Fibroblast of gingiva (primary cell): ENCODE results near the gene NAALADL2.
A peak's percentile ranks its signal among the peaks of the same experiment; 100 is the strongest.
"Not testable (repeated sequence)": the region's sequence is repeated elsewhere in the genome, so short reads cannot be mapped to it uniquely, and the experiment has no call there.

ENCODE experiments used
- DNase-seq: peaks from one replicate; pipeline ENCODE4 v3.0.0-alpha.2; 2011; ENCODE audit warnings: low read depth

NAALADL2 gene

DNA sequence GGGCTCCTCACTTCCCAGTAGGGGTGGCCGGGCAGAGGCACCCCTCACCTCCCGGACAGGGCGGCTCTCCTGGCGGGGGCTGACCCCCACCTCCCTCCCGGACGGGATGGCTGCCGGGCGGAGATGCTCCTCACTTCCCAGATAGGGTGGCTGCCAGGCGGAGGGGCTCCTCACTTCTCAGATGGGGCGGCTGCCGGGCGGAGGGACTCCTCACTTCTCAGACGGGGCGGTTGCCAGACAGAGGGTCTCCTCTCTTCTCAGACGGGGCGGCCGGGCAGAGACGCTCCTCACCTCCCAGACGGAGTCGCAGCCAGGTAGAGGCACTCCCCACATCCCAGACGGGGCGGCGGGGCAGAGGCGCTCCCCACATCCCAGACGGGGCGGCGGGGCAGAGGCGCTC lies 273.6 kb downstream of the NAALADL2 start:
- not testable (repeated sequence) for DNase-seq

DNA sequence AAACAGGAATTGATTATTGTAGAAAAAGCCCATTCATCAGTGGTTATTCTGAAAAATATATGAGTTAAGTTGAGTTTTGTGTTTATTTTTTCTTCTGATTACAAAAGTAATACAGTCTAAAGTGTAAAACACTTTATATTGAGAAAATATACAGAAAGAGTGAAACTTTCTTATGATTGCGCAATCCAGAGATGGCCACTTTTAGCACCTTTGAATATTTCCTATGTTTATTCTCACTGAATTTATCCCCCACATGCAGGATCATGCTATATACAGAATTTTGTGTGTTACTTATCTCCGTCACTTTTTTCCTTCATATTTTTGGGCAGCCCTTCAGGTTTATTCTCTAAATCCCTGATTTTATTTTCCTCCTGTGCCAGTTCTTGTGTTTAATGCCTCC lies 285.2 kb downstream of the NAALADL2 start:
- no peak for DNase-seq

DNA sequence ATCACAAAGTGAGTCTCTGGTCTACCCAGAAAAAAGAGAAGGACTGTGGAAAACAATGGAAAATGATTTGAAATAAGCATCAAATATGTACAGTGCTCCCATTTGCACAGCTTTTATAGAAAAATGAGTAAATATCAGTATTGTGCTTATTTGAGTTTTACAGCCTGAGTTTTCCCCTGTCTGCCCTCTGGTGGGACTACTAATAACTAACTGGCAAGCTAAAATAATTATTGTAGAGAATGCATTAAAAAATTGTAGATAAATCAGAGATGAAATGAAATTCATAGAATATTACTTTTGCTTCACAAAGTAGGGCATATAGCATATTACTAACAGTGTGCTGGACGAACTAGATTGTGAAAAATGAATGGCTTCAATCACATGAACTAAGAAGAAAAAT lies 287.1 kb downstream of the NAALADL2 start:
- DNase-seq: peak; percentile 26

DNA sequence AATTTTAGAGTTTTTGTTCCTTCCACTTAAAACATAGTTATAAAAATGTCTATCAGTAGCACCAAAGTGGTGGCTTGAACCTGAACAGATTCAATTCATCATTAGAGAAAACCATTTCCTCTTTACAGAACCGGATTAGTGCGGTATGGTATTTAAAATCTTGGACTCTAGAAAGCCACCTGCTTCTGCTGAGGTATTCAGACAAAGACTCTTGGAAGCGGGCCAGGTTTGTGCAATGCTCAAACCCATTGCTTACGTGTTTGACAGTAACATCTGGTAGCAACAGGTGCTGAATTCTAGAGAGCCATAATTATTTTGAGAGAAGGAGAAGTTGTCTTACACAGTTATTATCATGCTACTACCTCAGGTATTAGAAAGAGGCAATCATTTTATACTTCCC lies 290.5 kb downstream of the NAALADL2 start:
- no peak for DNase-seq

DNA sequence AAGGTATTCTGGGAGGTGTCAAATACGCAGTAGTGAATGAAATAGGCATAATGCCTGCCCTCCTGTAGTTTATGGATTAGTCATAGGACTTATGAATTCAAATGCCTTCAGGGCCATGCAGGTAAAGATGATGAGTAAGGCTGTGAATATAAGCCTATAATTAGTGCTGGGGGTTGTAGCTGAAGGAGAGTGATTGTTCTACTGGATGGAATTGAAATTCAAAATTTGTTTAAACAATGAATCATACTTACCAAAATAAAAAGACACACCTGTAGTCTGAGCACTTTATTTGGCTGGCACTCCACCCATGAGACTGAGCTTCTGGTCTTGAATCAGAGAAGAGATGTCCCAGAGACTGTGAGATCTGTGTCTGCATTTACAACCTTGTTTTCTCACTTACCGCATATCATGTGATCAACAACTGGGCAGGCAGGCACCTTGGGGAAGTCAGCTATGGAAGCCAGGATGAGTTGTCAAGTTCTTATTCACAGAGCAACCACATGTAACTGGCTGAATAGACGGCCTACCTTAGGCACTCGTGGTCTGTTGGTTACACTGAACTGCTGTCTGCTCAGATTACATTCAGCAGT lies 291.8 kb downstream of the NAALADL2 start:
- no peak for DNase-seq

DNA sequence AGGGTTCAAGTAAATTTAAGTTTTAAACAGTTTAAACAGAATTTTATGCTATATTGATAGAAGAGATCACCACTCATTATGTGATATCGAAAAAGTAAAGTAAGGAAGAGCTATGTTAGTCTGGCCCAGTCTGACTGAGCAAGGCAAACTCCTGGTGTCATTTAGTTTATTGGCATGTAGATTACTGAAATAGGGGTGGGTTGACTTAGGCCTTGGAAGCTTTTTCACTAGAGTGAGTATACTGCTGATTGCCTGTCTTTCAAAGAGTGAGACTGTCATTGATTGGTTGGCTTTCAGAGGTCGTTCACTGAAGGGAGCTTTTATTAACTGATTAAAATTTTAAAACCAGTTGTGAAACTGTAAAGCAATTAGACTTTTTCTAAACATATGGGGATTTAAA lies 294.5 kb downstream of the NAALADL2 start:
- DNase-seq: no peak

DNA sequence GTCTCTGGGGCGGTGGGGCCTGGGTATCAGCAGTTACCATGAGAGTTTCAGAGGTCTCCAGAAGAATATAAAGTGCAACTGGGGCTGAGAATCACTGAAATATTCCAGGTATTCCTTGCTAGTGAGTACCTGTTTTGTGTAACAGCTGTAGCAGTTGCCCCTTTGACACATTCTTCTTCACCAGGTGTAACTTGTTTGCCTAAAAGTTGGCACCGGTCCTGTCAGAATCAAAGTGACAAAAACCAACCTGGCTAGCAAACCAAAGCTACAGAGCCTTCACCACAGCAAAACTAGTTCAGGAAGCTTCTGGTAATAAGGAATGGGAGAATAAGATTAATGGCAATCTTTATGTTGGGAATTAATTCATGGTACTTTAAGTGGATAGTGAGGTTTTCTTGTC lies 296.0 kb downstream of the NAALADL2 start:
- no peak for DNase-seq

DNA sequence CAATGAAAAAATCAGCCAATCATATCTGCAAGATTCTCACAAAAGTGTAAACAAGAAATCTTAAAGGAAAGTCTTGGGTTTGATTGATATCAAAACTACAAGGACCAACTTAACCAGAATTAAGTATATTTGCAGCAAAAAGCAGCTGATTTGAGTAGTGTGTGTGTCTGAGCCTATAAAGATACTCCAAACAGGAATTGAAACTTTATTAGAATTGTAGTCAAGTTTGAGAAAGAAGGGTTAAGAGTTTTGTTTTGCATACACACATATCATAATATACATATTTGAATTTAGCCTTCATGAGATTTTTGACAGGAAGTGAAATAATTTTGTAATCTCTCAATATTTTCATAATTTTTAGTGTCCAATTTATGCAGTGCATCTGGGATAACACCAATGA lies 300.1 kb downstream of the NAALADL2 start:
- DNase-seq: no peak

DNA sequence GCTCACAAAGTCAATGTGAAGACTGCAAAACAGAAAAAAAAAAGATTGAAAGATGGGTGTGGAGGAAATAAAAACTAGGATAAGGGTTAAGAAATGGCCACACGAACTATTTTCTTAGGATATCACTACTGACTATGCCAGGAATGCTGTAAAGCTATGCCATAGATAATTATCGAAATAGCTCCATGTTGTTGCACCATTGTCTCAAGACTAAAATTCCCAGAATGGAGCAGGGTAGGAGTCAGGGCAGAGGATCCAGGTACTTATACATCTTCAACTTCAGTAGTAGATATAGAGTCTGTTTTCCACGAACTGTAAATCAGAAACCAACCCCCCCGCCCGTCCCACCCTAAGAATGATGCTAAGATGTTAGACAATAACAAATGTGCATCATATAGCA lies 302.2 kb downstream of the NAALADL2 start:
- DNase-seq: no peak

DNA sequence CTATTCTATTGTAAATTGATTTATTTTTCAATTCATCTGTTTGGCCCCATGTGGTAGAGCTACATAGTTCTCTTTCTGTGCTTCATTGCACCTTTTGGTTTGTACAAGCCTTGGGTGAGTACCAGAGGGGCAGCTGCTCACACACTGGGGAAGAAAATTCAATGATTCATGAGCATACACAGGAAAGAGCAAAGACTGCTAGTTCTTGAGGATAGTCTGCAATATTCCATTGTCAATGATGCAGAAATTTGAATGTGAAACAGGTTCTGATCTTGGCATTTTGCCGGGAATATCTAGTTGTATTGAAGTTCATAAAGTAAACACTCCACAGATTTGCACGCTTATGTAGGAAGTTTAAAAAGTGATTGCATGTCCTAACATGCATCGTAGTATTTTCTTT lies 304.6 kb downstream of the NAALADL2 start:
- DNase-seq: no peak

DNA sequence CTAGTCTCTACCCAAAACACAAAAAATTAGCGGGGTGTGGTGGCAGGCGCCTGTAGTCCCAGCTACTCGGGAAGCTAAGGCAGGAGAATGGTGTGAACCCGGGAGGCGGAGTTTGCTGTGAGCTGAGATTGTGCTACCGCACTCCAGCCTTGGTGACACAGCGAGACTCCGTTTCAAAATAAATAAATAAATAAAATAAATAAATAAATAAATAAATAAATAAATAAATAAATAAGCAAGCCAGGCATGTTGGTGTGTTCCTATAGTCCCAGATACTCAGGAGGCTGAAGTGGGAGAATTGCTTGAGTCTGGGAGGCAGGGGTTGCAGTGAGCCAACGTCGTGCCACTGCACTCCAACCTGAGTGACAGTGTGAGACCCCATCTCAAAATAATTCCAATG lies 314.0 kb downstream of the NAALADL2 start:
- not testable (repeated sequence) for DNase-seq

DNA sequence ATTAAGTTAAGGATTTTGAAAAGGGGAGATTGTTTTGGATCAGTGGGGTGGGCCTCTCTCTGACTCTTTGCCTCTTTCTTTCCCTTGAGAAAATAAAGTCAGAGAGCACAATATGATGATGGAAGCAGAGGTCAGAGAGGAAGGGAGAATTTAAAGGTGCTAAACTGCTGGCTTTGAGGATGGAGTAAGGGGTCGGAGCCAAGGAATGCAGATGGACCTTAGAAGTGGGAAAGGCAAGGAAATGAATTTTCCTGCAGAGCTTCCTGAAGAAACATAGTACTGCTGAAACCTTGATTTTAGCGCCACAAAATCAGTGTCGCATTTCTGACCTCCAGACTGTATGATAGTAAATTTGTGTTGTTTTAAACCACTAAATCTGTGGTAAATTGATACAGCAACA lies 317.4 kb downstream of the NAALADL2 start:
- DNase-seq: no peak

DNA sequence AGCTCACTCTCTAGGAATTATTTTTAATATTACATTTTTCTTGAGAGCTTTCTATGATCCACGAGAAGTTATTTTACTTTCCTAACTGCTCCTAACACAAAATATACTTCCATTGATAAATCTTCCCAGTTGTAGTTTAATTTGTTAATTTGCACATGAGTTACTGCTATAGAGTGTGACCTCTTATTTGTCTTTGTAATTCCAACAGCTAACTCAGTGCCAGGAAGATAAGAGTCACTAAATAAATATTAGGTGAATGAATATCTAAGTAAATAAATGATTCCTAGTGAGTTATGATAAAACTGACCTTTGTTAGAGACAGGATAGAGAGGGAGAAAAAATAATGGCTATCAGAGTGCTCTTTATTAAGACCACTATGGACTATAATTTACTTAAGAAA lies 319.9 kb downstream of the NAALADL2 start:
- DNase-seq: no peak

DNA sequence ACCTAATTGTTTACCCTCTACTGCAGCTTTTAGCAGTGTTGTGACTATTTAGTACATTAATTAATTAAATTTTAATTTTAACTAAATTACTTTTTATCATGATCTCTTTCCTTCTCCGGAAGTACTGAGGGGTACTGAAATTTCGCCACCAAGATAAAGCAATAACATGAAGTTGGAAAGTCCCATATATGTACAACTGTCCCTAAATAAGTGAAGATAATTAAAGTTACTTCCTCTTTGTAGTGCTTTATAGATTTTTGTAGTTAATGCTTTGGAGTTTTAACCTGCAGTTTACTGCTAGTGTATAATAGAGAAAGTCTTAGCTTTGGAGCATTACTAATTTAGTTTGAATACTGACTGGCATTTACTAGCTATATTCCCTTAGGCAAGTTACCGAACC lies 325.3 kb downstream of the NAALADL2 start:
- DNase-seq: no peak

DNA sequence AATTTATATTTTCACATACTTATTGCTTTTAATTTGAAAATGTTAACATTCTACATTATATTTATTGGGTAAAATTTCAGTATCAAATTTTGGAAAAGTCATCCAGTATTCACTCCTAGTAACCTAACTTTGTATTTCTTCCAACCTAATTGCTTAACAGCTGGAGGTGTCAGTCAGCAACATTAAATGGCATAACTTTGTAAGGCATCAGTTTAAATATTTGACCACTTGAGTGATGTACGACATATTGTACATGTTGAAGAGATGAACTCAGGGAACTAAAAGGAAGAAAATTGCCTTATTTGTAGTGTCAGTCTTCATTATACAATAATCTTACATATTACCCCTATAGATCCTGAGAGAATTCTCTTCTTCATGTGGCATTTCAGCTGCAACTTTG lies 326.8 kb downstream of the NAALADL2 start:
- DNase-seq: no peak

DNA sequence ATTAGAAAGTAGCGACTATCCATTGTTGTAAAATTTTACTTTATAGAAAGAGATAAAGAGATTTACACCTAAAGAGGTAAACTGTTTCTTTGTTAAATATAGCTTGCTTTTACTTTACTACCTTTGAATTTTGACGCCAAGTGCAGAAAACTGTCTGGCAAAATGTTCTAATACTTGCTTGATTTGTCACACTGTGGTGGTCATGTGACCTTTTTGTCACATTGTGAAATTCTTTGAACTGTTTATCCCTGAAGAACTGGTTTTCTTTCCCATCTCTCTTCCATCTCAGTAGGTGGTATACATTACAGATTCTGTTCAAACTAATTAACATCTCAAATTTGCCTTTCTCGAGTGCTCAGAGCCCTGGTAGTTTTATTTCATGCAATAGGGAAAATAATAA lies 327.4 kb downstream of the NAALADL2 start:
- no peak for DNase-seq

DNA sequence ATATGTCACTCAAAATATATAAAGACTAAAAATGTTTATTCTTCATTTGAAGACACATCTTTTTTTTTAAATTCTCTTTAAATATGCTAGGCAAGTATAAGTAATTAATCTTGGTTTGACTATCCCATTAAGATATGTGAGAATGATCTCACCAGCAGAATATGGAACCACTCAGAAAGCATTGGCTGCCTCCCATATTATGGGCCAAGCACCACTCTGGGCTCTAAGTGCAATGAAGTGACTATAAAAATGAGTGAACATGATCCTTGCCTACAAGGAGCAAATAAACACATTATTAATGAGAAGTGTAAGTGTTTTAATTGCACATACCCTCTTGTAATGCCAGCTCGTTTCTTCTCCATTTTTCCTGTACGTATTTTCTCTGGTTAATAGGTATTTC lies 328.5 kb downstream of the NAALADL2 start:
- DNase-seq: no peak

DNA sequence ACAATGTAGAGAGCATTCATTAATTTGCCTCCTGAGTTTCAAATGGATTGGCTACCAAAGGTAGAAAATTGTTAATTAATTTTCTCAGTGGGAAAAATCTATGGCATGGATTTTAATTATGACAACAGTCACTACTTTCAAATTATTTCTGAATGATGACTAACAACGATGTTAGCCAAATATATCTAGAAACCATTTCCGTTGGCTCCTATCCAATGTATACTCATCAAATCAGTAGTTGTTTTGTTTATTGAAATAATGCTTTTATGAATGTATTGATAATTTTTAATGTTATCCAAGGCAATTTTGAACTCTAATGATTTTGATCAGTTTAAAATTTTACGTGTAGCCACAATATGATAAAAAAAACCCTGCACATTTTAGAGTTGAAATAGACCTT lies 333.4 kb downstream of the NAALADL2 start:
- DNase-seq: no peak

DNA sequence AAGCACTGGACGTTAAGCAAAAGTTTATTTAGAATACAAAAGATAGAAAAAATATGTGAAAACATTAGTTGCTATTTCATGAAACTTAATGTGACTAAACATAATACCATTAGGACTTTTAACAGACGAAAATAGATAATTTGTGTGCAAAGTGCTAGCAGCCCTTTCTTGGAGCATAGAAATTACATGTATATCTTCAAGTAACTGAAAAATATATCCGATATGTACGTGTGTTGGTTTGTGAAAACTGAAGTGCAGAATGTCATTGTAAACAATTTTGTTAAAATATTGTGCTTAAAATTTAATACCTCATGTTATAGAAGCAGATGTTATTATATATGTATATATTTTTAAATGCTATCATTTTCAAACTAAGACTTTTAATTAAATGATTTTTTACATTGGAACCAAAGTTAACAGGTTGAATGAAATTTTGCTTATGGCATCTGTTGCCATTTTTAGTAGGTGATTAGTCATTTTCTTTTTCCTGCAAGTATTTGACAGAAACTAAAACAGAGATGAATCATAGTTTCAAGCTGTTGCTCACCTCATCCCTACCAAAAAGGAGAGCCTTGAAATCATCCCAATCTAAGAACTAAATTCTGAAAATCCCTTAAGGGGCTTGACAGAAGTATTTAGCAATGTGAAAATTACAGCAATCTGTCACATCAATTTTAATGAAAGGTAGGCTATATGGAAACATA lies 334.8 kb downstream of the NAALADL2 start:
- peak; percentile 8 for DNase-seq

DNA sequence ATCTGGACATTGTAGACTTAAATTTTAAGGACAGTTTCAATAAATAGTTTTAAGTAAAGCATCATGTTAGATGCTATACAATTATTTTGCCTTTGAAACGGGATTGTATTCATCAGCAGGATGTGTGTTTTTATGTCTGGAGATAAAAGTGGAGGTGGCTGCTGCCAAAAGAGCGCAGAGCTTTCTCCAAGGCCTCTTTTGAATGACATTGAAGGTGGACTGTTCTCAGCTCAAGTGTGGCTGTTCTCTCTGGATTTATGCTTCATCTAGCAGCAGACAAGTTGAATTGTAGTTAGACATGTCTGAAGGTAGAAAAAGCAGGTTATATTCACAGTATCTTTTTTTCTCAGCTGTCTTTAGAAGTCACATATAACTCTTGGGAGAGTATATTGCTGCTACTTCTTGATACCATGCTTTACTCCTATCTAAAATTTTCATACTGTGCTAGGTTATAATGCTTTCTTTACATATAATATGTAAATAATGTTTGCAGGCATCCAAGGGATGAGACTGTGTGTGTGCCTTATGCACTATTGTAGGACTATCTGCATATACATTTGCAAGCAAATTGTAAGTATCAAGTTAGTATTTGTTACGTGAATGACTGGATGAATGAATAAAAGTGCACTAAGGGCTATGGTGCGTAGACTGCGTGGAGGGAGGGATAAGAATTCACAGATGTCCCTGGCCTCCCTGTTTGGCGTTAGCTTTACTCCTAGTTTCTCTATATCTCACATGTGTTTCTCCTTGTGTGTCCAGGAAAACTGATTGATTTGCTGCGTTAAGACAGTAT lies 340.1 kb downstream of the NAALADL2 start:
- no peak for DNase-seq

DNA sequence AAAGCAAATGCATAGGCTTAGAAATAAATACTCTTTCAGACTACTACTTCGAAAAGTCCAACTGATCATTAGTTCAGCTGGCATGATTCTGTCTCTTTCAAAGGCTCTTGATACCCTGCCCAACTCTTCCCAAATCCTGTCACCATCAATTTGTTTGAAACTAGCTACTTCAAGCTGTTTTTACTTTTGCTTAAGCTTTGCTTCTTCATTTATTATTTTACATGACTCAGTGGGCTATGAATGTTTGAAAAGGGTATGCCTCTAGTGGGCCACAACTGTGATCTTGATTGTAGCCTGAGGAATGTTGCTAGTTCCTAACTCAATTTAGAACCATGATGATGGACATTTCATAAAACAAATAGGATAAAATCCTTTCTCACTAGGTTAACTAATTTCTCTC lies 340.8 kb downstream of the NAALADL2 start:
- DNase-seq: peak; percentile 41

DNA sequence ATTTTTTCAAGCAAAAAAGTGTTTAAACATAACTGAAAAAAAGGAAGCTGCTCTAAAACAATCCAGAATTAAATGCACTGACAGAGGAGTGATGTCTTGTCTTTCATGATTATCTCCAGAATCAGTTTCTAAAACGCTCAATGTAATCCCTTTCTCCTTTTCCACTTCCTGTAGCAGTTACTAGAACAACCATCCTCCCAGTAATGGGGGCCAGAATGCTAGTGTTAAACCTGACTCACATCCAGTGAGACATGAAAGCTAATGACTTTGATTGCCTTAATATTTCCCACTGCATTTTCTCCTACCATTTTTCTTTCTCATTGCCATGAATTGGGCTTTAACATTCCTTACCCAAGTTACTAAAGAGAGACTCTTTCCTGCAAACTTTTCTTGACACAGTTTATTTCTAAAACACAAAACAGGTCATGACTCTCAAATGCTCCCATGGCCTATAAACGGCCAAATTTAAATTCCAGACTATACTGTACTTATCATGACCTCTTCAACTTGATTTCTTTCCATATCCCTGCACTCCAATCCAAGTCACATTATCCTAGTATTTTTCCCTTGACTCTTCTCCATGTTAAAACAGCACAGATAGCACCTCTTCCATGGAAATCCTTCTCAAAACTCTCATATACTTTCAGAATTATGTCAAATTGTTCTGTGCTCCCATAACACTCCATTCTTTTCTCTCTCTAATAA lies 341.4 kb downstream of the NAALADL2 start:
- DNase-seq: no peak

DNA sequence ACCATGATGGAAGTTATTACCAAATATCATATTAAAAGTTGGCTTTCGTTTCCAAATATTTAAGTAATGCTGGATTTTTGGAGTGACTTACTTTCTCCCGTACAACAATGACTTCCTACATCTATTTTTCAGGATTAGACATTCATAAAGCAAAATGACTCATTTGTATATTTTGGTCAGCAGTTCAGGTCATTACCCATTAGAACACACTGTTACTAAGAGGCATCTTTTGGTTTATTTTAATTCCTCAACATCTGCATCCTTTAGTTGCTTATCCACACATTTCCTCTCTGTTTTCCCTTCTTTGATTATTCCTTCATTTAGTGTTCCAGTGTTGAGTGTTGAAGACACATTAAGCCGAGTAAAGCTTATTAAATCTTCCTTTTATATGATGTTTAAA lies 348.2 kb downstream of the NAALADL2 start:
- DNase-seq: peak; percentile 36
